Vagina (tissue), 2 donors: ENCODE measurements around the gene CKLF.

Experiments used
- POLR2A ChIP-seq, 2 donors: fragments of 450-650 bp; IDR thresholded peaks; one replicate each; pipeline ENCODE4 v1.6.1; 2017; ENCODE audit warnings: antibody characterized with exemption in 2 of 2, mild to moderate bottlenecking in 2 of 2, moderate library complexity in 2 of 2
- POLR2AphosphoS5 ChIP-seq, 2 donors: sonication (generic); formaldehyde crosslinking; IDR thresholded peaks; one replicate each; pipeline ENCODE4 v1.9.0; 2017; ENCODE audit warnings: antibody characterized with exemption in 2 of 2, mild to moderate bottlenecking in 2 of 2, low read depth in 1 of 2; ENCODE audit not compliant: insufficient read depth in 1 of 2
- TF ChIP-seq, protein P1 (sequence below), 3 experiments: fragments of 450-650 bp in 2 of 3; fragments of 200-600 bp in 1 of 3; sonication (generic) in 1 of 3; IDR thresholded peaks; one replicate each; pipeline ENCODE4 v1.5.1; 2017 to 2019; ENCODE audit warnings: antibody characterized with exemption in 3 of 3, mild to moderate bottlenecking in 2 of 3, moderate library complexity in 2 of 3

GRCh38 chr16:66574081-66574480 lies 21.7 kb downstream of the CKLF start:
- TF ChIP-seq POLR2AphosphoS5 (IDR thresholded peaks at IDR 0.05; ENCODE audit: insufficient read depth in 1 of 2, low read depth in 1 of 2) = no peak
- TF ChIP-seq, protein P1, sequence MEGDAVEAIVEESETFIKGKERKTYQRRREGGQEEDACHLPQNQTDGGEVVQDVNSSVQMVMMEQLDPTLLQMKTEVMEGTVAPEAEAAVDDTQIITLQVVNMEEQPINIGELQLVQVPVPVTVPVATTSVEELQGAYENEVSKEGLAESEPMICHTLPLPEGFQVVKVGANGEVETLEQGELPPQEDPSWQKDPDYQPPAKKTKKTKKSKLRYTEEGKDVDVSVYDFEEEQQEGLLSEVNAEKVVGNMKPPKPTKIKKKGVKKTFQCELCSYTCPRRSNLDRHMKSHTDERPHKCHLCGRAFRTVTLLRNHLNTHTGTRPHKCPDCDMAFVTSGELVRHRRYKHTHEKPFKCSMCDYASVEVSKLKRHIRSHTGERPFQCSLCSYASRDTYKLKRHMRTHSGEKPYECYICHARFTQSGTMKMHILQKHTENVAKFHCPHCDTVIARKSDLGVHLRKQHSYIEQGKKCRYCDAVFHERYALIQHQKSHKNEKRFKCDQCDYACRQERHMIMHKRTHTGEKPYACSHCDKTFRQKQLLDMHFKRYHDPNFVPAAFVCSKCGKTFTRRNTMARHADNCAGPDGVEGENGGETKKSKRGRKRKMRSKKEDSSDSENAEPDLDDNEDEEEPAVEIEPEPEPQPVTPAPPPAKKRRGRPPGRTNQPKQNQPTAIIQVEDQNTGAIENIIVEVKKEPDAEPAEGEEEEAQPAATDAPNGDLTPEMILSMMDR (IDR thresholded peaks at IDR 0.05) = no peak
- TF ChIP-seq POLR2A (IDR thresholded peaks at IDR 0.05) = no peak
